Stimulated activated CD8-positive, alpha-beta memory T cell treated with anti-CD3 and anti-CD28 coated beads, Interleukin-15, amount 100 ng/mL, for 24 hours (primary cell): Measurements from ENCODE around the gene PHF12.

Experiments used
- DNase-seq: peaks from one replicate; pipeline ENCODE4 v3.0.0-alpha.2; 2020; ENCODE audit warnings: low read depth

Gene PHF12

DNA sequence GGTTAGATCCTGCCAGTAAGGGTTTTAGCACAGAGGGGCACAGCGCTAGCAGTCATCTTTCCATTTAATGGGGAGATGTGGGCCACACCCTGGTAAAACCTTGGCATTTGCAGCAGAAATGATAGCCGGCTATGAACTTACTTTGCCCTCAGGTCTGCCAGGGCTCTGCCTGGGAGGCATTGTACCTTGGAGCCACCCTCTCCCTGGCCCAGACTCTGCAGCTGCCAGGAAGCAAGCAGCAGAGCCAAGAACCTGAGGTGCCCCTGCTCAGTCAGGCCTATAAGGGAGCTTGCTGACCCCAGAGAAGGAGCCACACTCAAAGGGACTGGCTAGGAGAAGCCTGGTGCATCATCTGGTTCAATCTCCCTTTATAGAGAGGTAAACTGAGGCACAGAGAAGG, 23.7 kb upstream of the PHF12 start:
- DNase-seq, result no peak

DNA sequence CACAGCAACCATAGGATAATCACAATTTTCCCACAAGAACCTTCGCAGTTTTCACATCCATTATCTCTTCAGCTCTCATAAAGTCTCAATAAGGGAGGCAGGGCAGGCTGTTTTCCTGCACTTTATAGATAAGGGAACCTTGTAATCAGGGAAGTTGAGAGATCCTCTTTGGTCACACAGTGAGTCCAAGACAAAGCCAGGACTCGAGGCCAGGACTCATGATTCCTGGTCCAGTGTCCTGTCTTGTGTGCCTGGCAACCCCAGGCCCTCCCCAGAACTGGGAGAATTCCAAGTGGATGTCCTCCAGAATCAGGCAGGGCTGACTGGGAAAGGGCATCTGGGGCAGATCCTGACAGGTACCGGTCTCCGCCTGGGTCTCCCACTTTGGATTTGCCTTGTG, 23.1 kb upstream of the PHF12 start:
- no peak for DNase-seq

DNA sequence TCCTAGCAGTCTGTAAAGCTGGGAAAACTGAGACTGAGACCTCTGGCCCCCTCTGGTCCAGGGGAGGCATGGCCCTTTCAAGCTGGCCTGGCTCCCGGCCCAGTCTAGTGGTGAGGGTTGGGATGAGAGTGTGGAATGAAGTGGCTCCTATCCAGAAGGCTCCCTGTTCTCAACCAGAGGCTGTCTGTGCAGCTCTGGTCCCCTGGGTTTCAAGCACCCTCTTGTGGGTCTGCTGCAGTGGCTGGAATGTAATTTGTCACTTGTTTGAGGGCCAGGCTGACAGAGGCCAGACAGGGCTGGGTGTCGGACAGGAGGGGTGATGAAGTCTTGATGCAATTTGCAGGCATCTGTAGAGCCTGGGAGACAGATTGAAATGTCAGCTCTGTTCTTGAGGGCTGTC, 22.1 kb upstream of the PHF12 start:
- DNase-seq, result no peak

DNA sequence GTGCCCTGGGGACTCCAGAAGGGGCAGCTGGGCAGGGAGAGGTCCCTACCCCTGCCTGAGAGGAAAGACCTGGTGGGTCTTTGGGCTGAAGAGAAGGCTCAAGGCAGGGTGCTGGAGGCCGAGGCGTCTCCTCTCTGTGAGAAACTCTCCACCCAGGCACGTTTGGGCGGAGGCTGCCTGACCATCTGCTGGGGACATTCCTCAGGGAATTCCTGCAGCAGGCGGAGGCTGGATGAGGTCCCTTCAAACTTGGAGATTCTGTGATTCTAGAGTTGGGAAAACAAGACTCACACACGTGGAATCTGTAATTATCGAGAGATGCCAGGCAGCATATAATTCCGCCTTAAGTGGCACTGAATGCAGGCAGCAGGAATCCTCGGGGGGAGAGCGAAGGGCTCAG, 21.1 kb upstream of the PHF12 start:
- DNase-seq, result no peak

DNA sequence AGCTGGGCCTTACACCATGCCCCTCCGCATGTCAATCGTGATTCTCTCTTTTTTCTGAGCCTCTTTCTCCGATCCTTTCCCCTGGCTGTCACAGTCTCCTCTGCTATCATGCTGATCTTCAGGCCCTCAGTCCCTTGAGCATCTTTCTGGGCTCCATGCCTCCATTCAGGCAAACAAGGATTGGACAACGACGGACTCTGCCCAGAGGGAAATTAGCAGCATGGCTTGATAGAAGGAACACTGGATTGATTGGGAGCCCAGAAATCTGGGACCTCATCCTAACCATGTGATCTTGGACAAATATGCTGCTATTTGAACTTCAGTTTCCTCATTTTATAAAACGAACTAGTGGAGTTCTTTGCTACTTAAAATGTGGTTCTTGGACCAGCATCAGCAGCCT, 19.6 kb upstream of the PHF12 start:
- no peak for DNase-seq

DNA sequence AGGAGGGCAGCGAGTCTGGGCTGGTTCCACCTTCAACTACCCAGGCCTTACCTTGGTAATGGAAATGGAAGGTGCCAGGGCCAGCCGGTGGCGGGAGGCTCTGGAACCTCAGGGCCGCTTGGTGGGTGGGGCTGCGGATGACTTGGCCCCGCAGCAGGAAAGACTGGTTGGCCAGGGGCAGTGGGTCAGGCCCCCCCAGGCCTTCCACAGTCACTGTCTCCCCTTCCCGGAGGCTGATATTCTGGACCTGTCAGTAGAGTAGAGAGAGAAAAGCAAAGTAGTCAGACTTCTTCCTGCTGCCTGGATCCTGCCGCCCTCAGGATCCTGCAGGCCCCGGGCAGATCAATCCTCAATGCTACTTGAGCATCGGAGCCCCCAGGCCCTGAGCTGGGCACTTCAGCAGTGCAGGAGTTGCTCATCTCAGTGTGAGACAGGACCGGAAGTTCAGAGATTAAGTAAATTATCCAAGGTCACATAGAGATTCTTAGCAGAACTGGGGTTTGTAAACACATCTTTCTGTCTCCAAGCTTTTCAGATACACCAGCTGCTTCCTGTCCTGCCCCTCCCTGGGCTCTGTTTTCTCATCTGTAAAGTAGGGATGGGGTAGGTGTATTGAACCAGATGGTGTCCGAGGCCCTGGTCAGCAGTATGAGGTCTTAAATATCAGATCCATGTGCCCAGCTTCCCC, 18.5 kb upstream of the PHF12 start:
- DNase-seq, result no peak

DNA sequence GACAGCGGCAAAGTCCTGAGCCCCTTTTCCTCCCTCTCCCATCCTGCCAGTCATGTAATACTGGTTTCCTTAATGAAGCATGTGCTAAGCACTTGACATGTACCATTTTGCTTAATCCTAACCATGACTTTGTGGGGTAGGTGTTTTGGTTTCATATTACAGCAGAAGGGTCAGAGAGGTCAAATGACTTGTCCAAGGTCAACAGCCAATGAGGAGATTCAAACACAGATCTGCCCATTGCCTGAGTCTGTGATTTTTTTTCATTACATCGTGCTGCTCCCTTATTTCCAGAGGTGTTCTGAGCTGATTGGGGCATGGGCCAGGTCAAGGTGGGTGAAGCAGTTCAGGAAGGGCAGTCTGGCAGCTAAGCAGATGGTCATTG, 17.6 kb upstream of the PHF12 start:
- no peak for DNase-seq

DNA sequence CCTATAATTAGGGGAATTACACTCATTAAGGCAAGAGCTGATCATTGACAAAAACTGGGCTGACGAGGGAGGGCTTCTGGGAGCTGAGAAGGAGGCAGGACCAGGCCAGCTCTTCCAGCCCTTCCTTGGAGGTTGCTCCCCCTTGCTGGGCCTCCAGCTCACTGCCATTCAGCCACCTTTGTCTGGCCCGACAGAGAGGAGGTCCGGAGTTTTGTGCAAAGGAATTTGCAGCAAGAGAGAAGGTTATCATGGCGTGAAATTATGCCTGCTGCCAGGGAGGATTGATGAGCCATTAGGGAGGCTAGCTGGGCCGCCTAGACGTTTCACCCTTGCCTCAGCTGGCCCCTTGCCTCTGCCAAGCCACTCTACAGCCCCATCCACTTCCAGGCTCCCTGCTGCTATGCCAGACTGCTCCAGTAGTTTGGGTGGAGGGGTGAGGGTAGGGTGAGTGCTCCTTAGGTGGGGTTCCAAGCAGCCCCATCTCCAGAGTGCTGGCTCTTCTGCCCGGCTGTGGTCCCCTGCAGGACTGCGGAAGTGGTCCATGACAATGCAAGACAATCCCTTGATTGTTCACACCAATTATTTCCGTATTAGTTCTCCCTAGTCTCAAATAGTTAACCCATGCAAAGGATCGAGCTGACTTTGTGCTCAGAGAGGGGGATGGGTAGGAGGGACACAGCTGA, 17.1 kb upstream of the PHF12 start:
- no peak for DNase-seq

DNA sequence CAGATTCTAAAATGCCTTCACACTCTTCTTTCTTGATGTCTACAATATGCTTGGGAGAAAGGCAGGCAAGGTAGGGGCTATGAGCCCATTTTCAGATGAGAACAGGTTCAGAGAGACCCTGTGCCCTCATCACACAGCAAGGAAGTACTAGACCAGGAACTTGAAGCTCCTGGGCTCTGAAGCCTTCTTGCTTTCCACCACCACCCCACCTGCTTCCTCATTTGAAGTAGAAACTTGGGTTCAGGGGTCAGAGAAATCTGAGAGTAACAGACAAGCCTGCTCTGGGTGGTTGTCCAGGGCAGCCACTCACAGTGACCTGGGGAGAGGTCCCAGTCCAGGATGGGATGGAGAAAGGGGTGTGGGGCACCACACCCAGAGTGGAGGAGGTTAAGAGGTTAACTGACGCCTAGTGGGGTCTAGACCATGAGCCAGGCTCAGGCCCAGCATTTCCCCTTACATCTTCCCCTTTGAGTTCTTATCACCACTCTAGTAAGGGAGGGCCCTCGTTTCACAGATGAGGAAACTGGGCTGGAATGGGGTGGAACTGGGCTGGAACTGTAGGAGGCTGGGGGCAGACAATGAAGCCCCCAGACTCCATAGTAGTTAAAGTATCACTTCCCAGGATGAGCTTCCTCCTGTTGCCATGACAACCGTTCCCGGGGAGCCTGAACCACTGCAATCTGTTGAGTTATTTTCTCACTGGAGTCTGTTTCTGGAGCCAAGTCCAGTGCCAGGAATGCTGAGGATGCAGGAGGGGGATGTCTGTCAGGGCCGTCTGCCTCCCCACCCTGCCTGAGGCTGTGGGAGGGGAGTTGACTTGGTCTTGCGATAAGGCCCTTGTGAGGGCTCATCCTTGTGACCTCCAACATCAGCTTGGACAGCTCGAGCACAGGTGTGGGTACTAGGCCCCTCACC, 16.2 kb upstream of the PHF12 start:
- DNase-seq, result no peak

DNA sequence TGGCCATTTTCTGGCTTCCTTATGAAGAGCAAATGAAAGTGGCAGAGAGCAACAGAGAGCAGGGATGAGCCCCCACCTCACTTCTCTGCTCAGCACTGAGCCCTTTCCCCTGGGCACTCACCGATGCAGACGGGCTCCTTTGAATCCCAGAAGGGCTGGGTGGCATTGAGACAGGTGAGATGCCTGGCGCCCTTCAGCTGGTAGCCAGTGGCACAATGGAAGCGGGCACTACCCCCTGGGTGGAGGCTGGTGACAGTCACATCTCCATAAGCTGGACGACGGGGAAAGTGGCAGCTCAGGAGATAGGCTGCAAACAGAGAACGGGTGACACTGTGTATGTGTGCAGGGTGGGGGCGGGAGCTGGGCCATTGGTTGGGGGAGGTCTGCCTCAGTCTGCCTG, 12.5 kb upstream of the PHF12 start:
- DNase-seq, result no peak

DNA sequence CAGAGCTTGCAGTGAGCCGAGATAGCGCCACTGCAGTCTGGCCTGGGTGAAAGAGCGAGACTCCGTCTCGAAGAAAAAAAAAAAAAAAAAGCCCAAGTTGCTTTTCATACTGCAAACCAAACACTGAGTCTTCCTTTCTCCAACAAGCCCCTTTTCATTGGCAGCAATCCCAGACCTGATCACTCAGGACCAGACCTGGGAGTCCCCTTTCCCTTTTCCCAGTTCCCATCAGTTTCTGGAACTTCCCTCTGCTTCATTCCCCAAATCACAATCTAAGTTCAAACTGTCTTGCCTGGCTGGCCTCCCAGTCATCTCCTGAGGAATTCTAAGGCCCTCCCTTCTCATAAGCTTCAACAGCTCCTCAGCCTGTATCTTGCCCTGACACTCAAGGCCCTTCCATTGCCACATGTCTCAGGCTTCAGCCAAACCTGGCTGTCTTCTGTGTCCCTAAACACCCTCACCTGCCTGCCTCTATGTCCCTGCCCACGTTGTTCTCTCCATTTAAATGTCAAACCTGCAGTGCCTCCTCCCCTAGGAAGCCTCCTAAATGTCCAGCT, 11.8 kb upstream of the PHF12 start:
- DNase-seq, result no peak

DNA sequence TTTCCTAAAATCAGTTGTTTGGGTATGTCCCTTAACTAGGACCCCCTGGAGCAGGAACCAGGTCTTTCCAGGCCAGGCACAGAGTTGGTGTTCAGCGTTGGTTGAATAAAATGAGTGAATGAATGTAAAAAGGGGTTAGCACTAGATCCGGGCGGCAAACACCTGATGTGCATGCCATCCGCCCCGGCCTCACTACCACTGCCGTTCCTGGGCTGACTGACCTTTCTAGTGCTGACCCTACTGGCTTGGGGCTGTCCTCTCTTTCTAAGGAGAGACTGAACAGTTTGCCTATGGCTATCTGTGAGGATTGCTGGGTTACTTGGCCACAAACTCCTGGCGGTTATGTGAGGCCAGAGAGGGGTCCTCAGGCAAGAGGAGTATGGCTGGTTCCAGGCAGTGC, 10.1 kb upstream of the PHF12 start:
- no peak for DNase-seq

DNA sequence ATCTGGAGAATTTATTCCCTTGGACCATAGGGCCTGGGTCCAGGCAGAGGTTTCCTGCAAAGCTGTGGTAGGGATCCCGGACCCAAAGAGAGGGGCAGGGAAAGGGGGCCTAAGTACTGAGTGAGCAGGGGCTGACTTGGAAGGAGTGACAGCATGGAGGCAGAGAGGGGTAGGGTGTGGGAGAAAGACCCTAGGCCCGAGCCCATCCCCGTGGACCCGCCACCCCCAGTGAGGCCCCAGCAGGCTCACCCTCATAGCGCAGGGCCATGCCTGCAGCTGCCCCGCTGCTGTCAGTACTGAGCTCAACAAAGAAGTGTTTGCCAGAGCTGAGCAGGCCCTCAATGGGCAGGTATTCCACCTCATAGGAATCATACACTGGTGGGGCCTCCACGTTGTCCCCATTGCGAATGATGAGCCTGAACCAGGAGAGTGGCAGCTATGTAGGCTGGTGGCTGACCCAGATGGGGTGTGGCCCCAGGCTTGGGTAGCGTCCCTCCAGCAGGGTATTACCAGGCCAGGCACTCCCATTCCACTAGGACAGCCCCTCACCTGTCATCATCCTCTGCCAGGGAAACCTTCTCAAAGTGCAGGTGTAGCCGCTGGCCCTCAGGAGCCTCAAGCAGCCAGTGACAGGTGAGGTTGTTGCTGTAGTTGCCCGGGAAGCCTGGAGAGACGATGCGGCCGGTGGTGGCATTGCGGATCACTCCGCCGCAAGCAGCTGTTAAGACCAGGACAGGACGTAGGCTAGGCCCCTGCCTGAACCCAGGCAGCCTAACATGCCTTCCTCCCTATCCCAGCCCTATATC, 9.1 kb upstream of the PHF12 start:
- DNase-seq, result no peak

DNA sequence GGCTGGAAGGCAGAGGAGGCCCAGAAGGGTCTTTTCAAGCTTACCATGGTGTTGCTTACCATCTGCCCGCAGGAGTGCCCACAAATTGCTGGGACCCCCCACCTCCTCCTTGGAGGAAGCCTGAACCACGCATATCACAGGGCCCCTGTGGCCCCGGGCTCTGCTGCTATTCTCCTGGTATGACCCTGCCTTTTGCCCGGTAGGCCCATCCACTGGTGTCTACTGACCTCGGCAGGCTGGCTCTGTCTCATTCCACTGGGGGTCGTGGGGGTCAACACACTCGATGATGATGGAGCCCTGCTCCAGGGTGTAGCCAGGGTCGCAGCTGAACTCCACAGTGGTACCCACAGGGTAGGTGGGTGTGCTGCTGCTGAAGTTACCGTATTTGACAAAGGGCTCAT, 8.2 kb upstream of the PHF12 start:
- no peak for DNase-seq

DNA sequence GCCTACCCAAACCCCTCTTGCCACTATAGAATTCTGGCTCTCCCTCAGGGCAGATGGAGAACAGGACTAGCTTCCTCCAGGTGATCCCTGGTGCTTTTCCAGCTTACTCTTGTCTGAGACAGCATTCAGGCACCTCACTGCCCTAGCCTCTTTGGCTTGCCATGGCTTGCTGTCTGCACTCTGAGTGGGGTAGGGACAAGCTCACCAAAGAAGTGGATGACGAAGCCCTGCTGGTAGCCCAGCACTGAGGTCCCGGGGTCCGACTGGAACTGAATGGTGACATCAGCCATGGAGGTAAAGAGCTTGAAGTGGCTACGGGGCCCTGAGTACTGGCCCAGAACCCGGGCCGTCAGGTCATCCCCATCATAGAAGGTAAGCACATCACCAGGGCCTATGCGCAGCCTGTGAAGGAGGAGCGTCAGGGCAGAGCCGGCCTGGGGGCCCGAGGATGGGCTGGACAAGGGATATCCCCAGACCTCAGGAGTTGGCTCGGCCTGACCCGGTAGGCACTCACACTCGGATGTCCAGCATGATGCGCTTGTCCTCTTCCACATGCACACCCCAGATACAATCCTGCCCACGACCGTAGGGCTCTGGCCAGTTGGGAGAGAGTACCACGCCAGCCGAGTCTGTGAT, 7.6 kb upstream of the PHF12 start:
- DNase-seq, result no peak

DNA sequence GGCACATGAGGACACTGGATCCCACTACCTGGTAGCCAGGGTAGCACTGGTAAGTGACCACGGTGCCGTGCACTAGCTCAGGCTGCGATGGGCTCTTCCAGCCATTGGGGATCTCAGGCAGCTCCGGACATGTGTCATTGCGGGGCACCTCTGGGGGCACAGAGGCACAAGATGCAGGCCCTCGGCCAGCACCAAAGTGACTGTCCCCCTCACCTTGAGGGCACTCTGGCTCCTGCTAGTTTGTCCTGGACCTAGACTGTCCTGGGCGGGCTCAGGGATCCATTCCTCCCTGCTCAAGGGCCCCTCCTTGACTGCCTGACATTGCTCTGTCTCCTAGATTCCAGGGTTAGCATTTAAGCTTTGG, 6.7 kb upstream of the PHF12 start:
- no peak for DNase-seq

DNA sequence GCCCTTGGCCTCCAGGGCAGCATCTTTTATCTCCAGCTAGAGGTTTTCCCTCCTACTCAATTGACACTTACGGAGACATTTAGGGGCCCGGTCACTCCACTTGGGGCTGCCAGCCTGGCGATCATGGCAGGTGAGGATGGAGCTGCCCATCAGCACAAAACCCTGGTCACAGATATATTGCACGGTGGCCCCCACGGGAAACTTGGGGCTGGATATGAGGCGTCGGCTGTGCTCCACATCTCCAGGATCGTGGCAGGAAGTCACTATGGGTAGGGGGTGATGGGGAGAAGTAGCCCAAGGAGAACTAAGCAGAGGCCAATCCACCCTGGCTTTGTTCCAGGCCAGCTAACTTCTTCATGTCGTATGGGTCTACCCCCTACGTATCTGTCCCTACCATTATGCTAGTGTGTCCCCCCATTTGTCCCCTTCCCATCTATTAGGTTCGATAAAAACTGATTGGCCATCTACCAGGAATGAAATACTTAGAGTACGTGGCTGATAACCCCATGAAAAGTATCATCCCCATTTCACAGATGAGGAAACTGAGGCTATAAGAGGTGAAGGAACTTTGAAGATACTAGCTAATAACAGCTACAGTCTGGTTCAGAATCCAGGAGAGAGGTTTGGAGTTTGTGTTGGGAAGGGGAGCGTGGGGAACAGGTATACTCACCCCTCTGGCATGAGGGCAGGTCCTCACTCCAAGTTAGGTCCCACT, 6.1 kb upstream of the PHF12 start:
- no peak for DNase-seq

DNA sequence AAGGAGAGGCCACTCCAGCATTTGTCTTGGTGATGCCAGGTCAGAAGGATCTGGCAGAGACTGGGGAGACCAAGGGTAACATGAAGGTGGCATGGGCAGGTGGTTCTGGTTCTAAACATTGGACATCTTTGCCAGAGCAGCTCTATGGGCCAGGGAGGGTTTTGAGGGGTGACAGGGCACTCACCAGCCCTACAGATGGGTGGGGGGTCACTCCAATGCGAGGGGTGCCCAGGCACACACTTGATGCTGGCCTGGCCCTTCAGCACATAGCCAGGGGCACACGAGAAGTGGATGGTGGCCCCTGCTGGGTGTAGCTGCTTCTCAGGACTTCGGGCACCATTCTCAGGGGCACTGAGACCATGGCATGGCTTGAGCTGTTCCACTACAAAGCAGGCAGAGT, 5.5 kb upstream of the PHF12 start:
- no peak for DNase-seq

DNA sequence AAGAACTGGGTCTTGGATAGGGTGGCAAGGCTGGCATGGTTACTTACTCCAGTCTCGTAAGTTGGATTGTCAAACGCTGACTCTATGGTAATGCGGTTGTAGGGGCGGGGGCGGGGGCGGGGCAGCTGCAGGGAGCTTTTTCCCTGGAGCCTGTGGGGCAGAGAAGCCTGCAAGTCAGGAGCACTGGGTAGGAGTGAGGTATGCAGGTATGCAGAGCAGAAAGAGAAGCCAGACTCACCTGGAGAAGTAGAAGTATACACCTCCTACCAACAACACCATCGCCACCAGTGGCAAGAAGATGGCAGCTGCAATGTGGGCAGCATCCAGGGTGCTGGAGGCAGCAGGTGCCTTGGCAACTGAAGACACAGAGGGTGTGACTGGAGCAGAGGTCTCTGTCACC, 4.8 kb upstream of the PHF12 start:
- DNase-seq, result no peak

DNA sequence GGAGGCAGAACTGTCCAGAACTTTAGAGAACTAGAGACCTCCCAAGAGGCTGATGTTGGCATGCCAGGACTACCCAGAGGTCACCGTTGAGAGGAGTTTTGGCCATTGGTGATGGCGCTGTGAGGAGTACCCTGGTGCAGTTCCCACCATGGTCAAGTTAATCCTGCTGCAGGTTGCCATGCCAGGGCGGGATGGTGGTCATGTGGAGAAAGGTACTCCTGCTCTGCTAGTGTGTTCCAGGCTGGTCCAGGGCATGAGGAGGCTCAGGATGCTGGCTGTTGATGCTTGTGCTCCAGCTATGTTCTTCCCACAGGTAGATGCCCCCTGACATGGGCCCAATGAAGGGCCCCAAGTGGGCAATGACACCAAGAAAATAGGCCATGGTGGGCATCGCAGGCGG, 4.1 kb upstream of the PHF12 start:
- no peak for DNase-seq

DNA sequence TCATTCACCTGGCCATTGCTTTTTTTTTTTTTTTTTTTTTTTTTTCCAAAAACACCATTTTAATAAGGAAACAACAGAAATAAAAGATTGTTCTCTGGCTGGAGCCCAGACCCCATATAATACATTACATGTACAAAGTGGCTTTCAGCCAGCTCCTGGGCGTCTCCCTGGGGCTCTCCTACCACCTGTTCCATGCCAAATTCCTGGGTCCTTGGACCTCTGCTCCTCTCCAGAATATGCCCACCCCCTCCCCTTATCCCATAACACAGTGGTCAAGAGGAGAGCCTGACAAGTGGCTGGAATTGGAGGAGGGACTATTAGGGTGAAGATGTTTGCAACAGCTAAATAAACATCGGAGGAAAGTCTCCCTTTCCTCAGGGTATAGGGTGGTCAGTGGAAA, 3.6 kb upstream of the PHF12 start:
- DNase-seq, result no peak
